ENCODE measurements around the gene HS3ST1.

DNA sequence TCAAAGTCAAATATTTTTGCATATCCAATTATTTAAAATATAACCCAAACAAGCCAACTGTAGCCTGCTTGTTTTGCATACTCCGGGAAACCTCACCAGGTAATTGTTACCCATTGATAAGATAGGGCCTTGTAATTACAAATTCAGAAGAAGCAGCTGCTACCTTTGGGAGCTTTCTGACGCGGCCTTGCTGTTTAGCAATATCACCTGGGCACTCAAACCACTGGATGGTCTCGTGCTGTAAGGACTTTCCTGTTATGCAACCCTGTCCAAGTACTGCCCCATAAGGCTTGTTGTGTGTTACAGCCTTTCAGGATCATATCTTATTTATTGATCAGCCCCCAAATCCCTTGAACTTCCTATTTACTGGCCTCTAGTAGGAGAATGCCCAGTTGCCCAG is 52.1 kb downstream of the HS3ST1 start:
- no peak for TF ChIP-seq POLR2A (IDR thresholded peaks at IDR 0.05; ENCODE audit: low read depth, low read length)
- no peak for TF ChIP-seq POLR2AphosphoS5 (IDR thresholded peaks at IDR 0.05; ENCODE audit: low read depth, low read length)
